Right lobe of liver (tissue), 4 donors: Measurements from ENCODE around the gene TRIM24.

Experiments used
- CTCF ChIP-seq, 4 donors: fragments of 200-600 bp in 3 of 4; fragments of 450-650 bp in 1 of 4; IDR thresholded peaks; one replicate each; pipeline versions ENCODE4 v1.5.1 to v1.8.0; 2016 to 2022; ENCODE audit warnings: antibody characterized with exemption in 4 of 4, mild to moderate bottlenecking in 2 of 4
- POLR2A ChIP-seq: fragments of 450-650 bp; IDR thresholded peaks from one replicate; pipeline ENCODE4 v1.6.1; 2017; ENCODE audit warnings: antibody characterized with exemption, mild to moderate bottlenecking
- donor health status: DM: no; HTN: no; CAD: no.
- donor health status: DM: no; HTN: no; CAD: no.
- donor health status: DM: no; HTN: yes; CAD: no.

GRCh38 chr7:138555684-138556083 is 95.6 kb downstream of the TRIM24 start:
- TF ChIP-seq CTCF (IDR thresholded peaks at IDR 0.05) (no peak), POLR2A (no peak)
